GM12864 (cell line): ENCODE data around the gene STK4.

Experiments used
- DNase-seq: peaks from one replicate; pipeline ENCODE4 v3.0.0-alpha.2; 2011; ENCODE audit warnings: low read depth
- H3K4me3 ChIP-seq: 2 replicates; pipeline ENCODE4 v1.5.1; 2011; ENCODE audit warnings: mild to moderate bottlenecking, low read depth, low read length, control low read depth
- TF ChIP-seq, protein P1 (sequence below): IDR thresholded peaks from 2 replicates; pipeline ENCODE4 v1.5.1; 2011; ENCODE audit warnings: low read depth, mild to moderate bottlenecking, moderate library complexity, low read length, control low read depth, inconsistent platforms; ENCODE audit errors: missing control alignments

The STK4 gene

DNA sequence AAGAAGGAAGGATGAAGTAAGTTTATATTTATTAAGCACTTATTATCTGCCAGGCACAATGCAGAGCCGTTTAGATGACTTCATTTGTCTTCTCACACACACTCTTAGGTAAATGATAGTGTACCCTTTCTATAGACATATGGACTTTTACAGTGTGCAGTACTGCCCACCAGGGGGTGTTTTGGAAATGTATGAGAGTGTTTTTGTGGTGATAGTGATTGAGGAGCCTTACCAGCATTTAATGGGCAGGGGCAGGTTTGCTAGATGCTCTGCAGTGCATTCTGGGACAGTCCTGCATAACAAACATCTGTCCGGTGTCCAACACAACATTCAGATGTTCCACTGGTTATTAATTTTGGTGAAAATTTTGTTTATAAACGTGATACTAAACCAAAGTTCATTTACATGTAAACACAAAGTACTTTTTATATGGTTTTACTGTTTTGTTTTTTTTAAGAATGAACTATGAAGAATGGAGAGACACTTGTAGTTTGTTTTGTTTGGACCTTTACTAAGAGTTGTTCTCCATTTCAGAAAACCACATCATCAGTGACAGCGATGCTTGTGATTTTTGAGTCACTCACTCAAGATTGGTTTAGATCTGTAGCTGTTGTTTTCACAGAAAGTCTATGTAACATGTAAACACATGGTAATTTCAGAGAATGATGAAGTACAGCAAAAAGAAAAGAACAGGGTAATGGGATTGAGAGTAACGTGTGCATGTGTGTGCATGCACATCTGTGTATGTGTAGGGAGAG lies 114.7 kb downstream of the STK4 start:
- H3K4me3 ChIP-seq: no peak overlapping the region
- TF ChIP-seq, protein P1, sequence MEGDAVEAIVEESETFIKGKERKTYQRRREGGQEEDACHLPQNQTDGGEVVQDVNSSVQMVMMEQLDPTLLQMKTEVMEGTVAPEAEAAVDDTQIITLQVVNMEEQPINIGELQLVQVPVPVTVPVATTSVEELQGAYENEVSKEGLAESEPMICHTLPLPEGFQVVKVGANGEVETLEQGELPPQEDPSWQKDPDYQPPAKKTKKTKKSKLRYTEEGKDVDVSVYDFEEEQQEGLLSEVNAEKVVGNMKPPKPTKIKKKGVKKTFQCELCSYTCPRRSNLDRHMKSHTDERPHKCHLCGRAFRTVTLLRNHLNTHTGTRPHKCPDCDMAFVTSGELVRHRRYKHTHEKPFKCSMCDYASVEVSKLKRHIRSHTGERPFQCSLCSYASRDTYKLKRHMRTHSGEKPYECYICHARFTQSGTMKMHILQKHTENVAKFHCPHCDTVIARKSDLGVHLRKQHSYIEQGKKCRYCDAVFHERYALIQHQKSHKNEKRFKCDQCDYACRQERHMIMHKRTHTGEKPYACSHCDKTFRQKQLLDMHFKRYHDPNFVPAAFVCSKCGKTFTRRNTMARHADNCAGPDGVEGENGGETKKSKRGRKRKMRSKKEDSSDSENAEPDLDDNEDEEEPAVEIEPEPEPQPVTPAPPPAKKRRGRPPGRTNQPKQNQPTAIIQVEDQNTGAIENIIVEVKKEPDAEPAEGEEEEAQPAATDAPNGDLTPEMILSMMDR: peak; percentile 46
- no peak for DNase-seq

DNA sequence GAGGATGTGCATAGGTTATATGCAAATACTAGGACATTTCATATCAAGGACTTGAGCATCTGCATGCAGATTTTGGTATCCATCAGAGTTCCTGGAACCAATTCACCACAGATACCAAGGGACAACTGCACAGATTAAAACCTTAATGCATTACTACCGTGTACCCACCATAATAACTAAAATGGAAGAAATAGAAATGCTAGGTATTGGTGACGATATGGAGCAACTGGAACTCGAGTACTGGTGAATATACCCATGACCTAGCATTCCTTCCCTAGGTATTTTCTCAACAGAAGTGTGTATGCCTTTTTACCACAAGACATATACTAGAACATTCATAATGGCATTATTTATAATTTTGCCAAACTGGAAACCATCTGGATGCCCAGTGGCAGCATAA lies 116.2 kb downstream of the STK4 start:
- no peak for DNase-seq
- H3K4me3 ChIP-seq: no peak overlapping the region
- TF ChIP-seq, protein P1: no peak

DNA sequence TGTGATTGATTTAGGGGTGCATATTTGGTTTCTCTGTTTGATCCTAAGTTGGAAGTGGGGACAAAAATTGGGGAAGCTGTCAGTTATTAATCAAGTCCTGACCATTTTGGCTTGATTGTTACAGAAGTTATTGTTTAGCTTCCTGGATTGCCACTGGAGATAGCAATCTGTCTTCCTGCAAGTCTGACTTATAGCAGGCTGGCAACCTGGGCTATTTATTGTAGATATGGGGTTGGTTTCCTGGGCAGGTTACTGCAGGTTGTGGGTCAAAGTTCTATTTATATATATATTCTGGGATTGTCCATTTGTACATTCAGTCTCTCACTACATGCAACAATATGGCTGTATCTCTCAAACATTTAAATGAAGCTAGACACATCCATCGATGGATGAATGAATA lies 116.8 kb downstream of the STK4 start:
- TF ChIP-seq, protein P1: no peak
- DNase-seq: no peak
- H3K4me3 ChIP-seq: no peak overlapping the region

DNA sequence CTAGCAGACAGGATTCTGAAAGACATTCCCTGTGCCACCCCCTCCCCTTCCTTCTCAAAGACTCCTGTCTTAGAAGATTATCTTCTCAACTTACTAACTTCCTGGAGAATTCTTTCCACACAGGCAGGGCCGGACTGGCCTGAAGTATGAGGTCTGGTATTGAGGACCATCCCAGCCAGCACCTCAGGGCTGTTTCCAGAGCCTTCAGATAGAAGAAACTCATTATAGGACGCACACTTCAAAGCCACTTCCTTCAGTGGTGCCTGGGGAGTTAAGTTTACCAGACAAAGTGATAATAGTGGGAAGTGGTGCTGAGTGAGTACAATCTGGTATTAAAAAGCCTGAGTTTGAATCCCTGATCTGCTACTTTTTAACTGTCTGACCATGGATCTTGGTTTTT lies 119.0 kb downstream of the STK4 start:
- no peak overlapping the region for H3K4me3 ChIP-seq
- DNase-seq: no peak
- TF ChIP-seq, protein P1: no peak

DNA sequence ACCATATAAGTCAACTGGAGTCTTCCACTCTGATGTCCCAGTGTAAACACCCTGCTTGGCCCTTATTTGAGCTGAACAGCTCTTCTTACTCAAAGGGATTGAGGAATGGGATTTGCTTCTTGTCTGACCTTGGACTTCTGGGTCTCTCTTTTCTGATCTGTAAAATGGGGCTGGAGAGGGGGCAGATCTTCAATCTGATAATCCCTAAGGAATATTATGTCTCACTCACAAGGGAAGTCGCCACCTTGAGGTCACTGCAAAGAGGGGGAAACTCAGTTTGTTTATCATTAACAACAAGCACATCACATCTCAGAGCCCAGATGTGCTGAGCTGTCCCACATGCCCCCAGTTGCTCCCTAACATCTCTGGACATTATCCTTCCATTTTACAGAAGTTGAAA lies 119.6 kb downstream of the STK4 start:
- DNase-seq: no peak
- no peak overlapping the region for H3K4me3 ChIP-seq
- TF ChIP-seq, protein P1: no peak

DNA sequence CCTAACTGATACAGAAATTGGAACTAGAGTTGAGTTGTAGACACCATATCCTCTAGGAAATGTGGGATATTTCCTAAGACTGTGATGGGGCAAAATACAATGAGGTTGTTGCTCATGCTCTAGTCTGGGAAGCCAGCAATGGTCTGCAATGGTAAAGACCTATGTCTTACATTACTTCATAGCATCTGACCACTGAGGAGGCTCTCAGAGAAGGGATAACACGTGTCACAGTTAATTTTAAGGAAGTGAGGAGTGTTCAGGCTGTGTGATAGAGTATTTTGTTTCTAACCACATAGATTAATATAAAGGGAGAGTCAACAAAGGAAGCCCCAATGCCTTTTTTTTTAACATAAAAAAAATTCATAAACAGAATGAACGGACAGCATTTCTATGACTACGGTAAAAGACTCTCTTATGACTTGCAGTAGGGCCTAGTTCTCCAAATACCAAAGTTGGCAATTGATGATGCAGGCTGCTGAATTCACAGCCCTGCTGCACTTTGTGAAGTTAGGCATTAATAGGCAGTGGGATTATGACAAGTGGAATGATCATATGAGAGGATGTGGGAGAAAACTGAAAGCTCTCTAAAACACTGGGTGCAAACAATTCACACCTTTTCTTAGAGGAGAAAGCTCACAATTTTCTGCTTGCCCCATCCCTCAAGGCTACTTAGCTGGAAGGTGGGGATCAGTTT lies 120.9 kb downstream of the STK4 start:
- DNase-seq: no peak
- TF ChIP-seq, protein P1: no peak
- H3K4me3 ChIP-seq: no peak overlapping the region
